Peyer's patch (tissue), 4 donors: ENCODE measurements around the gene THAP8. TPM values are rescaled to one million over a fixed set of nuclear protein-coding genes. Genes with fewer than 3 reads are reported as not detected.
"Not testable (repeated sequence)": the region's sequence is repeated elsewhere in the genome, so short reads cannot be mapped to it uniquely, and the experiment has no call there.

ENCODE experiments used
- DNase-seq, 3 donors: peaks; one replicate each; pipeline ENCODE4 v3.0.0-alpha.2; 2017 to 2019
- H3K27ac ChIP-seq, 4 donors: fragments of 200-600 bp; sonication (generic); one replicate each; pipeline ENCODE4 v1.5.1; 2016 to 2019
- H3K27me3 ChIP-seq, 2 donors: fragments of 200-600 bp; sonication (generic); one replicate each; pipeline ENCODE4 v1.5.1; 2019
- H3K36me3 ChIP-seq, 3 donors: fragments of 200-600 bp; sonication (generic); one replicate each; pipeline ENCODE4 v1.5.1; 2016 to 2019
- H3K4me1 ChIP-seq, 4 donors: fragments of 200-600 bp; sonication (generic); one replicate each; pipeline ENCODE4 v1.5.1; 2016 to 2019
- H3K4me3 ChIP-seq, 4 donors: fragments of 200-600 bp; sonication (generic); 1 replicate in 3 of 4; 2 replicates in 1 of 4; pipeline ENCODE4 v1.5.1; 2016 to 2019; ENCODE audit warnings: mild to moderate bottlenecking in 1 of 4
- H3K9me3 ChIP-seq, 4 donors: fragments of 200-600 bp; sonication (generic); one replicate each; pipeline ENCODE4 v1.5.1; 2016 to 2019; ENCODE audit warnings: mild to moderate bottlenecking in 1 of 4
- CTCF ChIP-seq, 6 experiments: fragments of 450-650 bp in 4 of 6; fragments of 200-600 bp in 2 of 6; sonication (generic) in 1 of 6; IDR thresholded peaks; one replicate each; pipeline ENCODE4 v1.5.1; 2017 to 2019; ENCODE audit warnings: antibody characterized with exemption in 6 of 6, mild to moderate bottlenecking in 3 of 6, moderate library complexity in 1 of 6
- POLR2A ChIP-seq, 2 donors: fragments of 450-650 bp; IDR thresholded peaks; one replicate each; pipeline ENCODE4 v1.5.1; 2017; ENCODE audit warnings: antibody characterized with exemption in 2 of 2, mild to moderate bottlenecking in 2 of 2, moderate library complexity in 2 of 2
- total RNA-seq, 4 donors: library from RNA; depleted of rRNA; stranded (reverse); fragments of >200 nt; gene quantifications; one replicate each; pipeline ENCODE4 v1.1.0, GENCODE V29; 2016

THAP8 gene
- total RNA-seq, 4 donors from 2014 or later = 4.9 to 12.4 (median 8.2) TPM

DNA sequence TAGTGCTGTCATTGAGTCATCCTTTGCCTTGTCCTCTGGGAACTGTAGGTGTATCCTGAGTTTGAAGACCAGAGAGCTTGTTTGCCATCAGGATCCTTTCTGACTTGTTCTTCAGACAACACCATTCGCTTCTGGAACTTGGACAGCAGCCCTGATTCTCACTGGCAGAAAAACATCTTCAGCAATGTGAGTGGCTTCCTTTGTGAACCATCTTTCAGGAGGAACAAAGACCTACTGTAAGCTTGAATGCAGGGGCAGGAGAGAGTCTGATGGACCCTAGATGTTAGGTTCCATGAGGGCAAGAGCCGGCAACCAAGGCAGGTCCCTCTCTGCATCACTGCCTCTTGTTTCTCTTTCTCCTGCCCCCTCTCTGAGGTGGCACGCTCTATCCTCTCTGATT is 27.3 kb upstream of the THAP8 start:
- no peaks in the 10 kb centered on the region for H3K36me3 ChIP-seq
- no peak for TF ChIP-seq CTCF (IDR thresholded peaks at IDR 0.05)
- TF ChIP-seq POLR2A (IDR thresholded peaks at IDR 0.05) = no peak
- no peaks in the 10 kb centered on the region for H3K4me1 ChIP-seq
- H3K27ac ChIP-seq = no peak overlapping the region
- no peak for DNase-seq
- H3K9me3 ChIP-seq = no peaks in the 10 kb centered on the region
- no peak overlapping the region for H3K4me3 ChIP-seq
- H3K27me3 ChIP-seq = no peaks in the 10 kb centered on the region

DNA sequence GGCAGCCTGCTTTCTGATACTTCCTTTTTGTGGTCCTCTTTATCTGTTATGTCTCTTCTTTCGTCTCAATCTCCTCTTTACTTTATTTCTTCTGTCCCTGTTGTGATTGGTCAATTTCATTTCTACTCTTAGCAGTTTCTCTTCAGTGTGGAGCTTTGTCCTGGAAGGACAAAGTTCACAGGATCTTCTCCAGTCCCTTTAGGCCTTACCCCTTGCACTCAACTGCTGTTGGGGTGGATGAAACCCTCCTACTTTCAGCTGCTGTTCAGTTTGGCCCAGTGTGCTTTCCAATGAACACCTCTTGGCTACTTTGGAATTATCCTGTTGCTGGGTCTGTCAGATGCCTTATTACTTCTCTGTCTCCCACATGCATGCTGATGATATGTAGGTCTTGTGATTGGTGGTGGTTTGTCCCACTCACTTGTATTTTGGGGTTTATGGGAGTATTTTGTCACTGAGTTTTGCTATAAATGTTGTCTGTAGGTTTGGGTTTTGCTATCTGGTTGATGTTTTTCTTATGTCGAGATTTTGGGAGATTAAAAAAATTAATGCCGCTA is 25.4 kb upstream of the THAP8 start:
- no peak for DNase-seq
- H3K36me3 ChIP-seq = no peaks in the 10 kb centered on the region
- H3K27ac ChIP-seq = no peak overlapping the region
- H3K4me1 ChIP-seq = no peaks in the 10 kb centered on the region
- no peaks in the 10 kb centered on the region for H3K9me3 ChIP-seq
- TF ChIP-seq CTCF (IDR thresholded peaks at IDR 0.05) (no peak), POLR2A (IDR thresholded peaks at IDR 0.05) (no peak)
- H3K27me3 ChIP-seq = no peaks in the 10 kb centered on the region
- H3K4me3 ChIP-seq = no peak overlapping the region

DNA sequence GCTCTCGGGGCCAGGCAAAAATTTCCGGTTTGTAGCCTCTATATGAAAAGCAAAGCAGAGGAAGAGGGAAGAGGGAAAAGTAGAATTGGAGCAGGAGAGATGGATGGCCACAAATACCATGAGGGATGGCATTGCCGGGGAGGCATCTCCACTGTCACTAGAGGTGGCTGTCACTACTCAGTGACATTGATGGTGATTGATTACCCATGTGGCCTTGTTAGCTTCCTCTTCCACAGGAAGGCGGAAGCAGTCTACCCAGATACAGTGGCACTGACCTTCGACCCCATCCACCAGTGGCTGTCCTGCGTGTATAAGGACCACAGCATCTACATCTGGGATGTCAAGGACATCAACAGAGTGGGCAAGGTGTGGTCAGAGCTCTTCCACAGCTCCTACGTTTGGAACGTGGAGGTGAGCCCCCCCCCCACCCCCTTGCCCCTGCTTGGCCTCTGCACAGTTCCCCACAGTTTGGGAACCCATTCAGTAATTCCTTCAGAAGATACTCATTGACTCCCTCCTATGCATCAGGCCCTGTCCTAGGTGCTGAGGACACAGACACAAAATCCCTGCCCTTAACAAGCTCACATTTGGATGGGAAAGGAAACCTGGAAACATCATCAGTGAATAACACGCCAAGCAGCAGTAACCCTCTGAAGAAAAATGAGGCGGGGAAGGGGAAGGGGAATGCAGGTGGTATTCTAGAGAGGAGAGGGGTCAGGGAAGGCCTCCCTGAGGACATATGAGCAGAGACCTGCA is 19.2 kb upstream of the THAP8 start:
- no peak for DNase-seq
- Histone ChIP-seq H3K27ac (no peak overlapping the region), H3K4me3 (no peak overlapping the region), H3K9me3 (no peaks in the 10 kb centered on the region), H3K36me3 (no peaks in the 10 kb centered on the region), H3K27me3 (no peaks in the 10 kb centered on the region), H3K4me1 (no peaks in the 10 kb centered on the region)
- TF ChIP-seq POLR2A (IDR thresholded peaks at IDR 0.05) (no peak), CTCF (IDR thresholded peaks at IDR 0.05) (no peak)

GRCh38 chr19:36072081-36072480 is 18.0 kb upstream of the THAP8 start:
- Histone ChIP-seq H3K27me3 (no peaks in the 10 kb centered on the region), H3K27ac (no peak overlapping the region), H3K4me3 (no peak overlapping the region), H3K36me3 (no peaks in the 10 kb centered on the region), H3K4me1 (no peaks in the 10 kb centered on the region), H3K9me3 (no peaks in the 10 kb centered on the region)
- TF ChIP-seq POLR2A (IDR thresholded peaks at IDR 0.05) (no peak), CTCF (IDR thresholded peaks at IDR 0.05) (no peak)
- no peak for DNase-seq

DNA sequence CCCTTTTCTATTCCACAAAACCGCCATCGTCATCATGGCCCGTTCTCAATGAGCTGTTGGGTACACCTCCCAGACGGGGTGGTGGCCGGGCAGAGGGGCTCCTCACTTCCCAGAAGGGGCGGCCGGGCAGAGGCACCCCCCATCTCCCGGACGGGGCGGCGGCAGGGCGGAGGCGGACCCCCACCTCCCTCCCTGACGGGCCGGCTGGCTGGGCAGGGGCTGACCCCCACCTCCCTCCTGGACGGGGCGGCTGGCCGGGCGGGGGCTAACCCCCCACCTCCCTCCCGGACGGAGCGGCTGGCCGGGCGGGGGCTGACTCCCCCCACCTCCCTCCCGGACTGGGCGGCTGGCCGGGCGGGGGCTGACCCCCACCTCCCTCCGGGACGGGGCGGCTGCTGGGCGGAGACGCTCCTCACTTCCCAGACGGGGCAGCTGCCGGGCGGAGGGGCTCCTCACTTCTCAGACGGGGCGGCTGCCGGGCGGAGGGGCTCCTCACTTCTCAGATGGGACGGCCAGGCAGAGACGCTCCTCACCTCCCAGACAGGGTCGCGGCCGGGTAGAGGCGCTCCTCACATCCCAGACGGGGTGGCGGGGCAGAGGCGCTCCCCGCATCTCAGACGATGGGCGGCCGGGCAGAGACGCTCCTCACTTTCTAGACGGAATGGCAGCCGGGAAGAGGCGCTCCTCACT is 14.9 kb upstream of the THAP8 start:
- H3K27ac ChIP-seq, H3K4me1 ChIP-seq, H3K36me3 ChIP-seq, H3K9me3 ChIP-seq, H3K4me3 ChIP-seq, H3K27me3 ChIP-seq, DNase-seq: not testable (repeated sequence)

DNA sequence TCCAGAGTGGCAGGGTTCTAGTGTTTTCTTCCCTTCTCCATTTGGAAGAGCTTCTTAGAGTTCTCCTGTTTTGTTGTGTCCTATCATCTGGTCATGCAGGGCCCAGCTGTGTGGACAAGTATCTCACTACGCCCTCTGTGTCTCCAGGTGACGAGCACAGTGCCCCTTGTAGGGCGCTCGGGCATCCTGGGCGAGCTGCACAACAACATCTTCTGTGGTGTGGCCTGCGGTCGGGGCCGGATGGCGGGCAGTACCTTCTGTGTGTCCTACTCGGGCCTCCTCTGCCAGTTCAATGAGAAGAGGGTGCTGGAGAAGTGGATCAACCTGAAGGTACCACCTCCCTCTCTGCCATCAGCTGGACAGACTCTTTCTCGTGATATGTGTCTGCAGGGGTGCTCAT is 13.6 kb upstream of the THAP8 start:
- Histone ChIP-seq H3K27ac (no peak overlapping the region), H3K9me3 (no peaks in the 10 kb centered on the region), H3K4me3 (no peak overlapping the region), H3K36me3 (no peaks in the 10 kb centered on the region), H3K4me1 (no peaks in the 10 kb centered on the region), H3K27me3 (no peaks in the 10 kb centered on the region)
- TF ChIP-seq CTCF (IDR thresholded peaks at IDR 0.05) = no peak
- no peak for TF ChIP-seq POLR2A (IDR thresholded peaks at IDR 0.05)
- no peak for DNase-seq
